Activated T-cell treated with anti-CD3 and anti-CD28 coated beads for 4 hours (primary cell): Measurements from ENCODE around the gene PCBP3.
"Not testable (repeated sequence)": the region's sequence is repeated elsewhere in the genome, so short reads cannot be mapped to it uniquely, and the experiment has no call there.

ENCODE experiments used
- DNase-seq: peaks from one replicate; pipeline ENCODE4 v3.0.0-alpha.2; 2020

PCBP3 gene

GRCh38 chr21:45698493-45699184, 55.1 kb downstream of the PCBP3 start:
- DNase-seq = no peak

GRCh38 chr21:45699251-45699942, 55.9 kb downstream of the PCBP3 start:
- no peak for DNase-seq

GRCh38 chr21:45699966-45700365, 56.4 kb downstream of the PCBP3 start:
- no peak for DNase-seq

- no peak for DNase-seq
Observed at GRCh38 chr21:45700461-45700860, 56.9 kb downstream of the PCBP3 start.

- DNase-seq = no peak
Observed at GRCh38 chr21:45704311-45705108, 61.0 kb downstream of the PCBP3 start.

GRCh38 chr21:45706299-45706698, 62.8 kb downstream of the PCBP3 start:
- DNase-seq = no peak

- no peak for DNase-seq
Observed at GRCh38 chr21:45709173-45709572, 65.6 kb downstream of the PCBP3 start.

- DNase-seq = no peak
Observed at GRCh38 chr21:45709696-45710268, 66.3 kb downstream of the PCBP3 start.

GRCh38 chr21:45710306-45710705, 66.8 kb downstream of the PCBP3 start:
- not testable (repeated sequence) for DNase-seq

- no peak for DNase-seq
Observed at GRCh38 chr21:45713613-45714012, 70.1 kb downstream of the PCBP3 start.

GRCh38 chr21:45715441-45715840, 71.9 kb downstream of the PCBP3 start:
- DNase-seq = no peak

- DNase-seq = no peak
Observed at GRCh38 chr21:45718413-45718812, 74.9 kb downstream of the PCBP3 start.

GRCh38 chr21:45719177-45719802, 75.8 kb downstream of the PCBP3 start:
- no peak for DNase-seq

- not testable (repeated sequence) for DNase-seq
Observed at GRCh38 chr21:45720204-45720603, 76.7 kb downstream of the PCBP3 start.

GRCh38 chr21:45721671-45722070, 78.1 kb downstream of the PCBP3 start:
- DNase-seq = no peak

- no peak for DNase-seq
Observed at GRCh38 chr21:45723049-45723958, 79.8 kb downstream of the PCBP3 start.

- DNase-seq = no peak
Observed at GRCh38 chr21:45724345-45724961, 80.9 kb downstream of the PCBP3 start.

GRCh38 chr21:45724994-45725843, 81.7 kb downstream of the PCBP3 start:
- no peak for DNase-seq

- no peak for DNase-seq
Observed at GRCh38 chr21:45725844-45726200, 82.3 kb downstream of the PCBP3 start.

GRCh38 chr21:45726438-45726837, 82.9 kb downstream of the PCBP3 start:
- DNase-seq = no peak
